ENCODE measurements around the gene MICAL3.

MICAL3 gene

GRCh38 chr22:17869285-17870096, 154.9 kb downstream of the MICAL3 start:
- TF ChIP-seq ARNTL (CRISPR knock-in tag; IDR thresholded peaks at IDR 0.05; ENCODE audit: borderline replicate concordance, low read depth): no peak
- TF ChIP-seq CSDC2 (CRISPR knock-in tag; IDR thresholded peaks at IDR 0.05): no peak
- TF ChIP-seq ZNF565 (CRISPR knock-in tag; conservative IDR thresholded peaks at IDR 0.05; ENCODE audit: low read depth): no peak
- no peak for TF ChIP-seq CSRNP3 (CRISPR knock-in tag; IDR thresholded peaks at IDR 0.05)
- no peak for TF ChIP-seq SNAI2 (CRISPR knock-in tag; IDR thresholded peaks at IDR 0.05)
- no peak for TF ChIP-seq POU6F1 (CRISPR knock-in tag; IDR thresholded peaks at IDR 0.05; ENCODE audit: borderline replicate concordance, low read depth)
- TF ChIP-seq ZNF70 (CRISPR knock-in tag; IDR thresholded peaks at IDR 0.05): no peak
- no peak for TF ChIP-seq ZC3H10 (CRISPR knock-in tag; IDR thresholded peaks at IDR 0.05)
- TF ChIP-seq CREB5 (CRISPR knock-in tag; IDR thresholded peaks at IDR 0.05; ENCODE audit: low read depth): no peak
- TF ChIP-seq ISL1 (CRISPR knock-in tag; IDR thresholded peaks at IDR 0.05): no peak
- no peak for TF ChIP-seq ZFP30 (CRISPR knock-in tag; IDR thresholded peaks at IDR 0.05)
- ATAC-seq: no peak

GRCh38 chr22:17868771-17869170, 155.6 kb downstream of the MICAL3 start:
- ATAC-seq: no peak

GRCh38 chr22:17867160-17867785, 157.1 kb downstream of the MICAL3 start:
- ATAC-seq: no peak
- TF ChIP-seq BACH2 (CRISPR knock-in tag; IDR thresholded peaks at IDR 0.05; ENCODE audit: borderline replicate concordance): no peak
- TF ChIP-seq, protein P1, sequence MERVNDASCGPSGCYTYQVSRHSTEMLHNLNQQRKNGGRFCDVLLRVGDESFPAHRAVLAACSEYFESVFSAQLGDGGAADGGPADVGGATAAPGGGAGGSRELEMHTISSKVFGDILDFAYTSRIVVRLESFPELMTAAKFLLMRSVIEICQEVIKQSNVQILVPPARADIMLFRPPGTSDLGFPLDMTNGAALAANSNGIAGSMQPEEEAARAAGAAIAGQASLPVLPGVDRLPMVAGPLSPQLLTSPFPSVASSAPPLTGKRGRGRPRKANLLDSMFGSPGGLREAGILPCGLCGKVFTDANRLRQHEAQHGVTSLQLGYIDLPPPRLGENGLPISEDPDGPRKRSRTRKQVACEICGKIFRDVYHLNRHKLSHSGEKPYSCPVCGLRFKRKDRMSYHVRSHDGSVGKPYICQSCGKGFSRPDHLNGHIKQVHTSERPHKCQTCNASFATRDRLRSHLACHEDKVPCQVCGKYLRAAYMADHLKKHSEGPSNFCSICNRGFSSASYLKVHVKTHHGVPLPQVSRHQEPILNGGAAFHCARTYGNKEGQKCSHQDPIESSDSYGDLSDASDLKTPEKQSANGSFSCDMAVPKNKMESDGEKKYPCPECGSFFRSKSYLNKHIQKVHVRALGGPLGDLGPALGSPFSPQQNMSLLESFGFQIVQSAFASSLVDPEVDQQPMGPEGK (CRISPR knock-in tag; IDR thresholded peaks at IDR 0.05; ENCODE audit: borderline replicate concordance): no peak
- no peak for TF ChIP-seq ZNF70 (CRISPR knock-in tag; IDR thresholded peaks at IDR 0.05)
- no peak for TF ChIP-seq ZC3H10 (CRISPR knock-in tag; IDR thresholded peaks at IDR 0.05)

More at GRCh38 chr22:17868771-17869170, 155.6 kb downstream of the MICAL3 start:
- no peak for TF ChIP-seq BACH2 (CRISPR knock-in tag; IDR thresholded peaks at IDR 0.05; ENCODE audit: borderline replicate concordance)
- no peak for TF ChIP-seq ZNF70 (CRISPR knock-in tag; IDR thresholded peaks at IDR 0.05)
- TF ChIP-seq ZNF565 (CRISPR knock-in tag; conservative IDR thresholded peaks at IDR 0.05; ENCODE audit: low read depth): no peak
- TF ChIP-seq CSRNP3 (CRISPR knock-in tag; IDR thresholded peaks at IDR 0.05): no peak
- TF ChIP-seq ZFP3 (CRISPR knock-in tag; IDR thresholded peaks at IDR 0.05): no peak
- TF ChIP-seq ESRRG (CRISPR knock-in tag; IDR thresholded peaks at IDR 0.05): no peak
- no peak for TF ChIP-seq ZNF8 (CRISPR knock-in tag; IDR thresholded peaks at IDR 0.05)
- TF ChIP-seq POU6F1 (CRISPR knock-in tag; IDR thresholded peaks at IDR 0.05; ENCODE audit: borderline replicate concordance, low read depth): no peak
- no peak for TF ChIP-seq ZC3H10 (CRISPR knock-in tag; IDR thresholded peaks at IDR 0.05)
- TF ChIP-seq PPARA (CRISPR knock-in tag; IDR thresholded peaks at IDR 0.05; ENCODE audit: borderline replicate concordance): no peak
- TF ChIP-seq ARNTL (CRISPR knock-in tag; IDR thresholded peaks at IDR 0.05; ENCODE audit: borderline replicate concordance, low read depth): no peak
